K562 (cell line): ENCODE measurements around the gene OR2V2. TPM values are rescaled to one million over a fixed set of nuclear protein-coding genes. Genes with fewer than 3 reads are reported as not detected.

Experiments used
- CBX3 ChIP-seq, 2 experiments: IDR thresholded peaks; 1 replicate in 1 of 2; 2 replicates in 1 of 2; pipeline ENCODE4 v1.6.1; 2012; ENCODE audit warnings: inconsistent platforms in 2 of 2, low read length in 2 of 2, borderline replicate concordance in 1 of 2, control low read depth in 1 of 2
- FOXA3 ChIP-seq, 2 experiments: fragments of 450-650 bp in 1 of 2; sonication (generic) in 1 of 2; formaldehyde crosslinking; IDR thresholded peaks in 1 of 2; conservative IDR thresholded peaks in 1 of 2; 2 replicates each; pipeline versions ENCODE4 v1.4.0 to v1.8.0; 2020 to 2022; ENCODE audit warnings: mild to moderate bottlenecking in 2 of 2, missing genetic modification reagents in 1 of 2
- GATAD2B ChIP-seq: fragments of 450-650 bp; IDR thresholded peaks from 2 replicates; pipeline ENCODE4 v1.6.1; 2017; ENCODE audit warnings: mild to moderate bottlenecking, borderline replicate concordance
- MTA3 ChIP-seq: fragments of 450-650 bp; formaldehyde crosslinking; IDR thresholded peaks from 2 replicates; pipeline ENCODE4 v1.6.1; 2017; ENCODE audit warnings: mild to moderate bottlenecking, borderline replicate concordance
- NR2C2 ChIP-seq, 2 experiments: fragments of 200-800 bp in 1 of 2; sonication (Bioruptor generic) in 1 of 2; sonication (generic) in 1 of 2; formaldehyde crosslinking in 1 of 2; IDR thresholded peaks; 2 replicates each; pipeline versions ENCODE4 v1.6.1 to v1.8.0; 2016 to 2022; ENCODE audit warnings: mild to moderate bottlenecking in 1 of 2, missing compliant biosample characterization in 1 of 2, missing genetic modification characterization in 1 of 2, missing genetic modification reagents in 1 of 2
- SRF ChIP-seq, 2 experiments: fragments of 250-450, 450-650 bp in 1 of 2; sonication (Bioruptor Pico) in 1 of 2; sonication (generic) in 1 of 2; formaldehyde crosslinking; IDR thresholded peaks; 2 replicates each; pipeline versions ENCODE4 v1.5.0 to v1.5.1; 2020 to 2022; ENCODE audit warnings: mild to moderate bottlenecking in 1 of 2, missing genetic modification reagents in 1 of 2
- ZNF785 ChIP-seq: fragments of 250-450 bp; sonication (Bioruptor Pico); IDR thresholded peaks from 2 replicates; pipeline ENCODE4 v1.4.0; 2020; ENCODE audit warnings: mild to moderate bottlenecking
- polyA plus RNA-seq, 8 experiments: library from polyadenylated mRNA; depleted of rRNA in 4 of 8; stranded (reverse) in 5 of 8; unstranded in 3 of 8; fragments of >200 nt; fragmentation: Nextera tagmentation in 2 of 8; fragmentation: Illumina TruSeq in 1 of 8; extraction: Ambion mirVana in 2 of 8; extraction: Trizol in 1 of 8; gene quantifications; 2 replicates each; pipeline versions ENCODE4 v1.2.1 to v1.2.3, GENCODE V29; 2011 to 2014; ENCODE audit warnings: inconsistent platforms in 1 of 8, missing spikeins in 1 of 8
- total RNA-seq, 7 experiments: library from RNA; depleted of rRNA in 6 of 7; stranded (reverse); fragments of >200 nt in 6 of 7; fragmentation: Illumina TruSeq in 2 of 7; extraction: Trizol in 2 of 7; gene quantifications; 2 replicates each; pipeline versions ENCODE4 v1.2.1 to v1.2.3, GENCODE V29; 2011 to 2021; ENCODE audit warnings: low replicate concordance in 1 of 7
- TF ChIP-seq, protein P1 (sequence below), 2 experiments: fragments of 450-650 bp; formaldehyde crosslinking in 1 of 2; IDR thresholded peaks; 2 replicates each; pipeline versions ENCODE4 v1.4.0 to v1.6.1; 2014 to 2020; ENCODE audit warnings: mild to moderate bottlenecking in 2 of 2, borderline replicate concordance in 1 of 2, low read depth in 1 of 2
- TF ChIP-seq, protein P2 (sequence below): sonication (generic); formaldehyde crosslinking; IDR thresholded peaks from 2 replicates; pipeline ENCODE4 v1.8.0; 2022; ENCODE audit warnings: mild to moderate bottlenecking, missing genetic modification reagents
- TF ChIP-seq, protein P3 (sequence below): fragments of 450-650 bp; IDR thresholded peaks from 2 replicates; pipeline ENCODE4 v1.6.1; 2017; ENCODE audit warnings: mild to moderate bottlenecking, moderate library complexity

The OR2V2 gene
- total and polyA plus RNA-seq, 9 of the 15 experiments (the other 6 are each of a cell fraction or from before 2014, with no cell fraction given), result 0.01 TPM; not detected in 8

DNA sequence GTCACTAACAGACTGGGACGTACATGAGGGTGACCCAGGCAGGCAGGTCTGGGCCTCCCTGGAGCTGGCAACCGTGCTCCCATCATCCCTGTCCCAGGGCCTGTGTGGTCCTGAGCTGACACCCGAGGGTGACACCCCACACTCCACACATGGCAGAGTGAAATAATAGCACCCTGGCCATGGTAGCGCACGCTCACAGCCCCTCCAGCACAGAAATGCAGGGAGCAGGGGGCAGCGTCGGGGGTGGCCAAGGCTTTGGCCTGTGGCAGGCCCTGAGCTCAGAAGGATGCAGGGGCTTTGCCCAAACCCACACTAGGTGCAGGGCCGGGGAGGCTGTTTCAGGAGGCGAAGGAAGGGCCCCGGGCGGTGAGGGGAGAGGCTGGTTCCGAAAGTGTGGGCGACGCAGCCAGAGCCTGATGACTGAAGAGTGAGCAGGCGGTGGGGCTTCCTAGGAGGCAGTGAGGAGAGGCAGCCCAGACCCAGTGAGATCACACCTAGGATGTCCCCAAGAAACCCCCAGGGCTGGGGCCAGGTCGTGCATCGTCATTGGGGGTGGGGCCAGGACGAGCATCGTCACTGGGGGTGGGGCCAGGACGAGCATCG lies 12.9 kb downstream of the OR2V2 start (continued):
- TF ChIP-seq, protein P1, sequence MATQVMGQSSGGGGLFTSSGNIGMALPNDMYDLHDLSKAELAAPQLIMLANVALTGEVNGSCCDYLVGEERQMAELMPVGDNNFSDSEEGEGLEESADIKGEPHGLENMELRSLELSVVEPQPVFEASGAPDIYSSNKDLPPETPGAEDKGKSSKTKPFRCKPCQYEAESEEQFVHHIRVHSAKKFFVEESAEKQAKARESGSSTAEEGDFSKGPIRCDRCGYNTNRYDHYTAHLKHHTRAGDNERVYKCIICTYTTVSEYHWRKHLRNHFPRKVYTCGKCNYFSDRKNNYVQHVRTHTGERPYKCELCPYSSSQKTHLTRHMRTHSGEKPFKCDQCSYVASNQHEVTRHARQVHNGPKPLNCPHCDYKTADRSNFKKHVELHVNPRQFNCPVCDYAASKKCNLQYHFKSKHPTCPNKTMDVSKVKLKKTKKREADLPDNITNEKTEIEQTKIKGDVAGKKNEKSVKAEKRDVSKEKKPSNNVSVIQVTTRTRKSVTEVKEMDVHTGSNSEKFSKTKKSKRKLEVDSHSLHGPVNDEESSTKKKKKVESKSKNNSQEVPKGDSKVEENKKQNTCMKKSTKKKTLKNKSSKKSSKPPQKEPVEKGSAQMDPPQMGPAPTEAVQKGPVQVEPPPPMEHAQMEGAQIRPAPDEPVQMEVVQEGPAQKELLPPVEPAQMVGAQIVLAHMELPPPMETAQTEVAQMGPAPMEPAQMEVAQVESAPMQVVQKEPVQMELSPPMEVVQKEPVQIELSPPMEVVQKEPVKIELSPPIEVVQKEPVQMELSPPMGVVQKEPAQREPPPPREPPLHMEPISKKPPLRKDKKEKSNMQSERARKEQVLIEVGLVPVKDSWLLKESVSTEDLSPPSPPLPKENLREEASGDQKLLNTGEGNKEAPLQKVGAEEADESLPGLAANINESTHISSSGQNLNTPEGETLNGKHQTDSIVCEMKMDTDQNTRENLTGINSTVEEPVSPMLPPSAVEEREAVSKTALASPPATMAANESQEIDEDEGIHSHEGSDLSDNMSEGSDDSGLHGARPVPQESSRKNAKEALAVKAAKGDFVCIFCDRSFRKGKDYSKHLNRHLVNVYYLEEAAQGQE (IDR thresholded peaks at IDR 0.05; ENCODE audit: borderline replicate concordance), result no peak
- TF ChIP-seq, protein P1 (CRISPR knock-in tag; IDR thresholded peaks at IDR 0.05; ENCODE audit: low read depth), result no peak
- no peak for TF ChIP-seq GATAD2B
- 0 out of 3 replicates have a peak, but pooled peaks of 1 of the 2 experiments have one; percentile 9 for TF ChIP-seq CBX3 (IDR thresholded peaks at IDR 0.05; ENCODE audit: borderline replicate concordance in 1 of 2, low read length in 2 of 2)
- no peak for TF ChIP-seq FOXA3 (CRISPR knock-in tag; conservative IDR thresholded peaks at IDR 0.05 in 1 of 2, IDR thresholded peaks at IDR 0.05 in 1 of 2)
- peak; percentile 29; the same call in 1 of the 2 replicates for TF ChIP-seq MTA3
- TF ChIP-seq, protein P2, sequence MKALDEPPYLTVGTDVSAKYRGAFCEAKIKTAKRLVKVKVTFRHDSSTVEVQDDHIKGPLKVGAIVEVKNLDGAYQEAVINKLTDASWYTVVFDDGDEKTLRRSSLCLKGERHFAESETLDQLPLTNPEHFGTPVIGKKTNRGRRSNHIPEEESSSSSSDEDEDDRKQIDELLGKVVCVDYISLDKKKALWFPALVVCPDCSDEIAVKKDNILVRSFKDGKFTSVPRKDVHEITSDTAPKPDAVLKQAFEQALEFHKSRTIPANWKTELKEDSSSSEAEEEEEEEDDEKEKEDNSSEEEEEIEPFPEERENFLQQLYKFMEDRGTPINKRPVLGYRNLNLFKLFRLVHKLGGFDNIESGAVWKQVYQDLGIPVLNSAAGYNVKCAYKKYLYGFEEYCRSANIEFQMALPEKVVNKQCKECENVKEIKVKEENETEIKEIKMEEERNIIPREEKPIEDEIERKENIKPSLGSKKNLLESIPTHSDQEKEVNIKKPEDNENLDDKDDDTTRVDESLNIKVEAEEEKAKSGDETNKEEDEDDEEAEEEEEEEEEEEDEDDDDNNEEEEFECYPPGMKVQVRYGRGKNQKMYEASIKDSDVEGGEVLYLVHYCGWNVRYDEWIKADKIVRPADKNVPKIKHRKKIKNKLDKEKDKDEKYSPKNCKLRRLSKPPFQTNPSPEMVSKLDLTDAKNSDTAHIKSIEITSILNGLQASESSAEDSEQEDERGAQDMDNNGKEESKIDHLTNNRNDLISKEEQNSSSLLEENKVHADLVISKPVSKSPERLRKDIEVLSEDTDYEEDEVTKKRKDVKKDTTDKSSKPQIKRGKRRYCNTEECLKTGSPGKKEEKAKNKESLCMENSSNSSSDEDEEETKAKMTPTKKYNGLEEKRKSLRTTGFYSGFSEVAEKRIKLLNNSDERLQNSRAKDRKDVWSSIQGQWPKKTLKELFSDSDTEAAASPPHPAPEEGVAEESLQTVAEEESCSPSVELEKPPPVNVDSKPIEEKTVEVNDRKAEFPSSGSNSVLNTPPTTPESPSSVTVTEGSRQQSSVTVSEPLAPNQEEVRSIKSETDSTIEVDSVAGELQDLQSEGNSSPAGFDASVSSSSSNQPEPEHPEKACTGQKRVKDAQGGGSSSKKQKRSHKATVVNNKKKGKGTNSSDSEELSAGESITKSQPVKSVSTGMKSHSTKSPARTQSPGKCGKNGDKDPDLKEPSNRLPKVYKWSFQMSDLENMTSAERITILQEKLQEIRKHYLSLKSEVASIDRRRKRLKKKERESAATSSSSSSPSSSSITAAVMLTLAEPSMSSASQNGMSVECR (CRISPR knock-in tag), result no peak
- TF ChIP-seq, protein P3, sequence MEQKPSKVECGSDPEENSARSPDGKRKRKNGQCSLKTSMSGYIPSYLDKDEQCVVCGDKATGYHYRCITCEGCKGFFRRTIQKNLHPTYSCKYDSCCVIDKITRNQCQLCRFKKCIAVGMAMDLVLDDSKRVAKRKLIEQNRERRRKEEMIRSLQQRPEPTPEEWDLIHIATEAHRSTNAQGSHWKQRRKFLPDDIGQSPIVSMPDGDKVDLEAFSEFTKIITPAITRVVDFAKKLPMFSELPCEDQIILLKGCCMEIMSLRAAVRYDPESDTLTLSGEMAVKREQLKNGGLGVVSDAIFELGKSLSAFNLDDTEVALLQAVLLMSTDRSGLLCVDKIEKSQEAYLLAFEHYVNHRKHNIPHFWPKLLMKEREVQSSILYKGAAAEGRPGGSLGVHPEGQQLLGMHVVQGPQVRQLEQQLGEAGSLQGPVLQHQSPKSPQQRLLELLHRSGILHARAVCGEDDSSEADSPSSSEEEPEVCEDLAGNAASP, result peak; percentile 76
- no peak for TF ChIP-seq ZNF785 (CRISPR knock-in tag)
- TF ChIP-seq NR2C2 (CRISPR knock-in tag; IDR thresholded peaks at IDR 0.05), result no peak
- TF ChIP-seq NR2C2 (tag; IDR thresholded peaks at IDR 0.05), result peak; percentile 27; the same call in 1 of the 2 replicates
- TF ChIP-seq SRF (CRISPR knock-in tag; IDR thresholded peaks at IDR 0.05), result no peak
